MM.1S (cell line): ENCODE measurements around the gene PDIA2.

Experiments used
- EZH2 ChIP-seq: fragments of 300-600 bp; sonication (generic); optimal IDR thresholded peaks from 2 replicates; pipeline ENCODE3; 2017; ENCODE audit warnings: low read depth, mild to moderate bottlenecking, antibody characterized with exemption, low read length, mixed read lengths
- EZH2phosphoT487 ChIP-seq: fragments of 300-600 bp; sonication (generic); IDR thresholded peaks from 2 replicates; pipeline ENCODE4 v1.6.1; 2018; ENCODE audit warnings: antibody characterized with exemption, low read length
- TF ChIP-seq, protein P1 (sequence below): fragments of 300-600 bp; sonication (generic); IDR thresholded peaks from 2 replicates; pipeline ENCODE4 v1.5.1; 2016; ENCODE audit warnings: antibody characterized with exemption, low read length, mixed read lengths

DNA sequence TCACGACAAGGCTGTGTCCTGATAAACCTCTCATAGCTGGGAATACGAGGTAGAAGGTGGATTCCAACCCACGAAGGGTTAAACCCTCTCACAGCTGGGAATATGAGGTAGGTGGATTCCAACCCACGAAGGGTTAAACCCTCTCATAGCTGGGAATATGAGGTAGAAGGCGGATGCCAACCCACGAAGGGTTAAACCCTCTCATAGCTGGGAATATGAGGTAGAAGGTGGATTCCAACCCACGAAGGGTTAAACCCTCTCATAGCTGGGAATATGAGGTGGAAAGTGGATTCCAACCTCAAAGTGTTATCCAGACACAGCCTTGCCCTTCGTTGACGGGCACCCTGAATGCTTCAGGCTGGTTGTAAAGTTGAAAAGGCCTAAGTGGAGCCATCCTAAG, 38.6 kb downstream of the PDIA2 start:
- TF ChIP-seq, protein P1, sequence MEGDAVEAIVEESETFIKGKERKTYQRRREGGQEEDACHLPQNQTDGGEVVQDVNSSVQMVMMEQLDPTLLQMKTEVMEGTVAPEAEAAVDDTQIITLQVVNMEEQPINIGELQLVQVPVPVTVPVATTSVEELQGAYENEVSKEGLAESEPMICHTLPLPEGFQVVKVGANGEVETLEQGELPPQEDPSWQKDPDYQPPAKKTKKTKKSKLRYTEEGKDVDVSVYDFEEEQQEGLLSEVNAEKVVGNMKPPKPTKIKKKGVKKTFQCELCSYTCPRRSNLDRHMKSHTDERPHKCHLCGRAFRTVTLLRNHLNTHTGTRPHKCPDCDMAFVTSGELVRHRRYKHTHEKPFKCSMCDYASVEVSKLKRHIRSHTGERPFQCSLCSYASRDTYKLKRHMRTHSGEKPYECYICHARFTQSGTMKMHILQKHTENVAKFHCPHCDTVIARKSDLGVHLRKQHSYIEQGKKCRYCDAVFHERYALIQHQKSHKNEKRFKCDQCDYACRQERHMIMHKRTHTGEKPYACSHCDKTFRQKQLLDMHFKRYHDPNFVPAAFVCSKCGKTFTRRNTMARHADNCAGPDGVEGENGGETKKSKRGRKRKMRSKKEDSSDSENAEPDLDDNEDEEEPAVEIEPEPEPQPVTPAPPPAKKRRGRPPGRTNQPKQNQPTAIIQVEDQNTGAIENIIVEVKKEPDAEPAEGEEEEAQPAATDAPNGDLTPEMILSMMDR: no peak
- no peak for TF ChIP-seq EZH2phosphoT487
- TF ChIP-seq EZH2: no peak
